ENCODE measurements around the gene CLSTN2.

DNA sequence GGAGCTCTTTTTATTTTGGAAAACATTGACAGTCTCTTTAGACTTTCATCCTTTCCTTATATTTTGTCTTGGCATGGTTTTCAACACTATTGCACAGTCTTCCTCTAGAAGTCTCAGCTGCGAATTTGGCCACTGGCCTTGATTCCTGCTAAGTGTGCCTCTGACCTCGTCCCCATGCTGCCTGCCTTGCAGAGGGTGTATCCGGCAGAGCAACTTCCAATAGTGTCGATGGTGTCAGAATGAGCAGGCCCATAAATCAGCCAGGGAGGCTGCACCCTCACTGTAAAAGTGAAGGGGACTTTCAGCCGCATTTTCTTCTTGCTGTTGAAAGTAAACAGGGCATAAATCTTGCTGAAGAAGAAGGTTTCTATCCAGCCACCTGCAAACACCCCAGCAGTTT, 406.2 kb downstream of the CLSTN2 start:
- TF ChIP-seq CTCF (IDR thresholded peaks at IDR 0.05) (no peak), POLR2A (IDR thresholded peaks at IDR 0.05) (no peak)
